Lower leg skin (tissue), 4 donors: ENCODE measurements around the gene CORO1C. TPM values are rescaled to one million over a fixed set of nuclear protein-coding genes. Genes with fewer than 3 reads are reported as not detected.

ENCODE experiments used
- DNase-seq, 2 donors: peaks; one replicate each; pipeline ENCODE4 v3.0.0-alpha.2; 2019; ENCODE audit warnings: low spot score in 2 of 2
- H3K4me3 ChIP-seq: fragments of 200-600 bp; sonication (generic); 2 replicates; pipeline ENCODE4 v1.5.1; 2017; ENCODE audit warnings: mild to moderate bottlenecking, low read depth; ENCODE audit not compliant: poor library complexity, severe bottlenecking
- POLR2A ChIP-seq, 2 donors: fragments of 450-650 bp; IDR thresholded peaks; one replicate each; pipeline ENCODE4 v1.6.1; 2016 to 2017; ENCODE audit warnings: antibody characterized with exemption in 2 of 2, mild to moderate bottlenecking in 1 of 2, moderate library complexity in 1 of 2
- WGBS, 2 donors: methylation state at CpG; one replicate each; pipeline ENCODE4 v1.1.5; 2018; 5-methylcytosine and 5-hydroxymethylcytosine counted together
- intact Hi-C: fragments of 100-400 bp; cut with DNase I; formaldehyde crosslinking; loops from one replicate; pipeline ENCODE4 v1.15.0; 2023; ENCODE audit warnings: low total_unique reads
- total RNA-seq, 4 donors: library from RNA; depleted of rRNA; stranded (reverse); fragments of >200 nt; gene quantifications; one replicate each; pipeline ENCODE4 v1.1.0, GENCODE V29; 2016
- TF ChIP-seq, protein P1 (sequence below), 3 donors: fragments of 450-650 bp; IDR thresholded peaks; one replicate each; pipeline ENCODE4 v1.5.1; 2016; ENCODE audit warnings: antibody characterized with exemption in 3 of 3, mild to moderate bottlenecking in 3 of 3, moderate library complexity in 2 of 3

The CORO1C gene
- total RNA-seq, 4 donors from 2014 or later = 86.5 to 193 (median 146) TPM

GRCh38 chr12:108724054-108724889 lies 7.0 kb downstream of the CORO1C start:
- TF ChIP-seq POLR2A (IDR thresholded peaks at IDR 0.05) = no peak
- TF ChIP-seq, protein P1, sequence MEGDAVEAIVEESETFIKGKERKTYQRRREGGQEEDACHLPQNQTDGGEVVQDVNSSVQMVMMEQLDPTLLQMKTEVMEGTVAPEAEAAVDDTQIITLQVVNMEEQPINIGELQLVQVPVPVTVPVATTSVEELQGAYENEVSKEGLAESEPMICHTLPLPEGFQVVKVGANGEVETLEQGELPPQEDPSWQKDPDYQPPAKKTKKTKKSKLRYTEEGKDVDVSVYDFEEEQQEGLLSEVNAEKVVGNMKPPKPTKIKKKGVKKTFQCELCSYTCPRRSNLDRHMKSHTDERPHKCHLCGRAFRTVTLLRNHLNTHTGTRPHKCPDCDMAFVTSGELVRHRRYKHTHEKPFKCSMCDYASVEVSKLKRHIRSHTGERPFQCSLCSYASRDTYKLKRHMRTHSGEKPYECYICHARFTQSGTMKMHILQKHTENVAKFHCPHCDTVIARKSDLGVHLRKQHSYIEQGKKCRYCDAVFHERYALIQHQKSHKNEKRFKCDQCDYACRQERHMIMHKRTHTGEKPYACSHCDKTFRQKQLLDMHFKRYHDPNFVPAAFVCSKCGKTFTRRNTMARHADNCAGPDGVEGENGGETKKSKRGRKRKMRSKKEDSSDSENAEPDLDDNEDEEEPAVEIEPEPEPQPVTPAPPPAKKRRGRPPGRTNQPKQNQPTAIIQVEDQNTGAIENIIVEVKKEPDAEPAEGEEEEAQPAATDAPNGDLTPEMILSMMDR (IDR thresholded peaks at IDR 0.05) = no peak
- DNase-seq = peak in 1 of 2 donors; percentile 52
- H3K4me3 ChIP-seq = no peak overlapping the region
- 40 to 76% methylated on average over 3 of the region's 3 CpGs for WGBS, 2 donors
- intact Hi-C loops = no loop called here

DNA sequence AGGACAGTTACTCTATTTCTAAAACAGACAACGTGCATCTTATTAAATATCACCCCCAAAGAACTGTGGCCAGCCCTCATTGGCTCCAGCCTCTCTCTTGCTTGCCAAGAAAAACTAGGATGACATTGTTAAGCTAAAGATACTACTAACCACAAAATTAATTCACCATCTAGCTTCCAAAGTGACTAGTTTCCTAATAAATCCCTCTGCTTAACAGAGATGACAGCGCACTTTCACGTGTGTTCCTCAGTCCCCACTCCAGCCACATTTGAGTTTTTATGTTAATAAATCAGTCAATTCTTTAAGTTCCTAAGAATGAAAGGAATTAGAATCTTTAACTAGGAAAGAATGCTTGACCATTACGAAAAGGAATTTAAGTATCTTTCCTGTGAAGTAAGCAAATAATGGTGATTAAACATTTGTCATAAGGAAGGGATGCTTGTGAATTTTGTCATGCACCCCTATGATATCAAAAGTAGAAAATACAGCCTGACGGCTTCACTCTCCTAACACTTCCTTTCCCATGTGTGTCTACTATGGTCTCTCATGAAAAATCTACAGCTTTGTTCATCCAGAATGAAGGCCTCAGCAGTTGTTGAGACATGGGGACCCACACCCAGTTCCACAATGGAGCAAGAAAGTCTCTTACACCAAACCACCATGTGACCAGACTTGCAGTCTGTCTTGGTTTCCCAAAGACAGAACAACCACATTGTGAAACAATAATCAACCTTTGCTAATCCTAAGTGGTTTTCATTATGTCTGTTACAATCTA lies 8.1 kb downstream of the CORO1C start:
- no peak overlapping the region for H3K4me3 ChIP-seq
- TF ChIP-seq, protein P1 (IDR thresholded peaks at IDR 0.05) = no peak
- no peak for TF ChIP-seq POLR2A (IDR thresholded peaks at IDR 0.05)
- 33 to 34% methylated on average over 5 of the region's 5 CpGs for WGBS, 2 donors
- intact Hi-C loops = no loop called here
- DNase-seq = peak in 1 of 2 donors; percentile 68

GRCh38 chr12:108722463-108722862 lies 8.9 kb downstream of the CORO1C start:
- TF ChIP-seq, protein P1 (IDR thresholded peaks at IDR 0.05) = no peak
- TF ChIP-seq POLR2A (IDR thresholded peaks at IDR 0.05) = no peak
- DNase-seq = no peak
- 45 to 60% methylated on average over 1 of the region's 1 CpG for WGBS, 2 donors
- intact Hi-C loops = no loop called here
- no peak overlapping the region for H3K4me3 ChIP-seq

DNA sequence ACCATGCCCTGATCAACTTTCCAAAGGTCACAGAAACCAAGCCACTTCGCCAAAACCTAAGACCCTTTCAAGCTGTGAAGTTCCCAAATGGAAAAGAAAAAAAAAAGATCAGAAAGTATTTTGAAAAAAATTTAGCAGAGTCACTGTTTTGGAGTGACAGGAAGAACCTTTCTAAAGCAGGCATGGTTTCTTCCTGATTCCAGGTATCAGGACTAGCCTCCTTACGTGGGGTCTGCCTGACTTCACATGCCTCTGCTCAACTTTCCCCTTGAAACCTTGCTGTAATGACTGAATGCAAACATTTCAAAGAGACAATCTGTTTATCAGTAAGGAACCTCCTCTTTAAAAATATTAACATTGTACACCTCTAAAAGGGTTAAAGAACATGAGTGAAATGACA lies 9.5 kb downstream of the CORO1C start:
- WGBS, 2 donors = 75 to 81% methylated on average over 2 of the region's 2 CpGs
- intact Hi-C loops = no loop called here
- TF ChIP-seq POLR2A (IDR thresholded peaks at IDR 0.05) = no peak
- TF ChIP-seq, protein P1 (IDR thresholded peaks at IDR 0.05) = no peak
- no peak for DNase-seq
- no peak overlapping the region for H3K4me3 ChIP-seq

DNA sequence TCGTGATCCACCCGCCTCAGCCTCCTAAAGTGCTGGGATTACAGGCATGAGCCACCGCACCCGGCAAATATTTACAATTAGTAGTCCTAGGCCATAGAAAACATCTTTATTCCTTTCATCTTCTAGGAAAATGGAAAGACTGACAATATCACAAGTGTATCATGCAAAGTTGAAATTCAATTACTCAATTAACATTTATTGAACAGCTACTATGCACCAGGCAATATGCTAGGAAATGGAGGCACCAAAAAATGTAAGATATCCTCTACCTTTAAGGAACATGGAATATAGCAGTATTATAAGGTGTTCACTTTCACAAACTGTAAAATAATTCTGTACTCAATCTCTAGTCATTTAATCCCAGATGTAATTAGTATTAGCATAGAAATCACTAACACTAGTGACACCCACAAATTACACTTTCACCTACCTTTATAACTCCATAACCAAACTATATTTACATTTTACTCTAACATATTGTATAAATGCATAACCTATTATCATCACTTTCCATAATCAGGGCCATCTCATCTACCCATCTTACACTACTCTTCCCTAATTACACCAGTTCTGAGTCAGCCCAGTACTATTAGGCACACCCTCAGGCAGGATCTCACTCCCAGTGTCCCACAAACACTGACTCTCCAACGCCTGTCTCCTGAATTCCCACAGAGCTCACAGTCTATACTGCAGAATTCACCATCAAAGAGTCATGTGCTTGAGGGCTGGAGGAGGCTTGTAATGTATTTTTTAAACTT lies 10.4 kb downstream of the CORO1C start:
- intact Hi-C loops = no loop called here
- DNase-seq = no peak
- H3K4me3 ChIP-seq = no peak overlapping the region
- TF ChIP-seq, protein P1 (IDR thresholded peaks at IDR 0.05) = no peak
- no peak for TF ChIP-seq POLR2A (IDR thresholded peaks at IDR 0.05)
- WGBS, 2 donors = 79 to 82% methylated on average over 5 of the region's 5 CpGs
